Measurements from ENCODE around the gene NUDT16L1. TPM values are rescaled to one million over a fixed set of nuclear protein-coding genes. Genes with fewer than 3 reads are reported as not detected.

Gene NUDT16L1
- total and polyA plus RNA-seq, 2 of the 13 experiments (the other 11 are each of a cell fraction or from before 2014, with no cell fraction given) = 28.0 to 40.5 TPM

- Histone ChIP-seq H3K9me3 (ENCODE audit: low read length) (no peaks in the 10 kb centered on the region), H3K27me3 (ENCODE audit: control insufficient read depth in 1 of 2, insufficient read depth in 2 of 2, low read length in 2 of 2) (no peaks in the 10 kb centered on the region), H3K27ac (ENCODE audit: extremely low read length, insufficient read depth, low read length) (no peak overlapping the region), H4K20me1 (ENCODE audit: insufficient read depth, low read length) (no peaks in the 10 kb centered on the region), H2AFZ (ENCODE audit: low read length) (no peak overlapping the region), H3K4me3 (replicated peaks in 1 of 3; ENCODE audit: insufficient read depth in 1 of 3, low read depth in 2 of 3, low read length in 3 of 3) (no peak overlapping the region), H3K4me2 (ENCODE audit: low read depth, low read length) (no peak overlapping the region), H3K9ac (ENCODE audit: insufficient read depth, low read depth, low read length) (no peak overlapping the region), H3K4me1 (ENCODE audit: insufficient read depth, low read length) (no peaks in the 10 kb centered on the region), H3K36me3 (replicated peaks in 1 of 2; ENCODE audit: control insufficient read depth in 1 of 2, insufficient read depth in 2 of 2, low read length in 2 of 2) (peaks cover 29 to 45% of the 10 kb centered on the region in 2 experiments; a peak in 4 of 5 replicates), H3K79me2 (ENCODE audit: insufficient read depth, low read length) (no peaks in the 10 kb centered on the region)
- CTCF ChIA-PET (ENCODE audit: low intra/inter-chr PET ratio, low total read pairs) = no interaction called here
- FAIRE-seq (no peak), ATAC-seq (no peak), DNase-seq (ENCODE audit: low spot score) (no peak)
- WGBS (ENCODE audit: low lambda C conversion rate) = 92% methylated on average over 12 of the region's 27 CpGs
- POLR2A ChIA-PET = no interaction called here
- in situ Hi-C loops (cut with HindIII; ENCODE audit: extremely low pct_ligation_motif_present, low pct_unique_long_range_greater_than_20kb) (no loop called here), intact Hi-C loops (cut with micrococcal nuclease; ENCODE audit: unreplicated experiment) (no loop called here)
- no peak for TF ChIP-seq NCOA2 (CRISPR knock-in tag; IDR thresholded peaks at IDR 0.05)
- TF ChIP-seq, protein P1, sequence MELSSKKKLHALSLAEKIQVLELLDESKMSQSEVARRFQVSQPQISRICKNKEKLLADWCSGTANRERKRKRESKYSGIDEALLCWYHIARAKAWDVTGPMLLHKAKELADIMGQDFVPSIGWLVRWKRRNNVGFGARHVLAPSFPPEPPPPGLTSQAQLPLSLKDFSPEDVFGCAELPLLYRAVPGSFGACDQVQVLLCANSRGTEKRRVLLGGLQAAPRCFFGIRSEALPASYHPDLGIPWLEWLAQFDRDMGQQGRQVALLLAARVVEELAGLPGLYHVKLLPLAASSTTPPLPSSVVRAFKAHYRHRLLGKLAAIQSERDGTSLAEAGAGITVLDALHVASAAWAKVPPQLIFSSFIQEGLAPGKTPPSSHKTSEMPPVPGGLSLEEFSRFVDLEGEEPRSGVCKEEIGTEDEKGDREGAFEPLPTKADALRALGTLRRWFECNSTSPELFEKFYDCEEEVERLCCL (CRISPR knock-in tag; IDR thresholded peaks at IDR 0.05; ENCODE audit: borderline replicate concordance) = no peak
- TF ChIP-seq RBM22 (optimal IDR thresholded peaks at IDR 0.05; ENCODE audit: low read length) = peak; percentile 13
- no peak for TF ChIP-seq HOXA7 (CRISPR knock-in tag; IDR thresholded peaks at IDR 0.05)
- no TSS peak for BruUV-seq (replicated peaks)
These were observed 6.7 kb upstream of the NUDT16L1 start for GRCh38 chr16:4686497-4687210.

GRCh38 chr16:4687416-4687815 is 5.9 kb upstream of the NUDT16L1 start:
- POLR2A ChIA-PET = no interaction called here
- in situ Hi-C loops (cut with HindIII; ENCODE audit: extremely low pct_ligation_motif_present, low pct_unique_long_range_greater_than_20kb) = no loop called here
- TF ChIP-seq CREM (IDR thresholded peaks at IDR 0.05) = no peak
- no peak for TF ChIP-seq CREM (CRISPR knock-in tag; IDR thresholded peaks at IDR 0.05)
- TF ChIP-seq, protein P2, sequence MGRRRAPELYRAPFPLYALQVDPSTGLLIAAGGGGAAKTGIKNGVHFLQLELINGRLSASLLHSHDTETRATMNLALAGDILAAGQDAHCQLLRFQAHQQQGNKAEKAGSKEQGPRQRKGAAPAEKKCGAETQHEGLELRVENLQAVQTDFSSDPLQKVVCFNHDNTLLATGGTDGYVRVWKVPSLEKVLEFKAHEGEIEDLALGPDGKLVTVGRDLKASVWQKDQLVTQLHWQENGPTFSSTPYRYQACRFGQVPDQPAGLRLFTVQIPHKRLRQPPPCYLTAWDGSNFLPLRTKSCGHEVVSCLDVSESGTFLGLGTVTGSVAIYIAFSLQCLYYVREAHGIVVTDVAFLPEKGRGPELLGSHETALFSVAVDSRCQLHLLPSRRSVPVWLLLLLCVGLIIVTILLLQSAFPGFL (CRISPR knock-in tag; IDR thresholded peaks at IDR 0.05) = no peak
- no peak for TF ChIP-seq MED13 (CRISPR knock-in tag; IDR thresholded peaks at IDR 0.05)
- no peak for TF ChIP-seq THAP7 (CRISPR knock-in tag; IDR thresholded peaks at IDR 0.05)
- no peak for TF ChIP-seq ZZZ3 (CRISPR knock-in tag; IDR thresholded peaks at IDR 0.05; ENCODE audit: borderline replicate concordance)
- TF ChIP-seq HES4 (CRISPR knock-in tag; IDR thresholded peaks at IDR 0.05; ENCODE audit: borderline replicate concordance) = no peak
- TF ChIP-seq, protein P3, sequence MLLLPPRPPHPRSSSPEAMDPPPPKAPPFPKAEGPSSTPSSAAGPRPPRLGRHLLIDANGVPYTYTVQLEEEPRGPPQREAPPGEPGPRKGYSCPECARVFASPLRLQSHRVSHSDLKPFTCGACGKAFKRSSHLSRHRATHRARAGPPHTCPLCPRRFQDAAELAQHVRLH (CRISPR knock-in tag; IDR thresholded peaks at IDR 0.05; ENCODE audit: borderline replicate concordance, low read depth) = no peak
- TF ChIP-seq MIXL1 (CRISPR knock-in tag; IDR thresholded peaks at IDR 0.05) = no peak
- no peak for TF ChIP-seq XBP1 (CRISPR knock-in tag; IDR thresholded peaks at IDR 0.05)
- TF ChIP-seq PAWR (CRISPR knock-in tag; IDR thresholded peaks at IDR 0.05; ENCODE audit: borderline replicate concordance) = no peak
- TF ChIP-seq FOXK1 (CRISPR knock-in tag; IDR thresholded peaks at IDR 0.05; ENCODE audit: borderline replicate concordance, low read depth) = no peak
- no peak for TF ChIP-seq HNRNPUL1 (IDR thresholded peaks at IDR 0.05; ENCODE audit: low read depth, low read length)

More at GRCh38 chr16:4687416-4687815, 5.9 kb upstream of the NUDT16L1 start:
- no peak overlapping the region for H3K9ac ChIP-seq (ENCODE audit: insufficient read depth, low read depth, low read length)
- H3K27ac ChIP-seq (ENCODE audit: extremely low read length, insufficient read depth, low read length) = no peak overlapping the region
- H3K4me1 ChIP-seq (ENCODE audit: insufficient read depth, low read length) = peaks cover 7% of the 10 kb centered on the region
- no peak for DNase-seq (ENCODE audit: low spot score)
- H3K4me2 ChIP-seq (ENCODE audit: low read depth, low read length) = no peak overlapping the region
- no peaks in the 10 kb centered on the region for H3K9me3 ChIP-seq (ENCODE audit: low read length)
- BruUV-seq (replicated peaks) = no TSS peak
- no peaks in the 10 kb centered on the region for H3K79me2 ChIP-seq (ENCODE audit: insufficient read depth, low read length)
- ATAC-seq = no peak
- intact Hi-C loops (cut with micrococcal nuclease; ENCODE audit: unreplicated experiment) = no loop called here
- H2AFZ ChIP-seq (ENCODE audit: low read length) = no peak overlapping the region
- H3K4me3 ChIP-seq (replicated peaks in 1 of 3; ENCODE audit: insufficient read depth in 1 of 3, low read depth in 2 of 3, low read length in 3 of 3) = no peak overlapping the region
- H4K20me1 ChIP-seq (ENCODE audit: insufficient read depth, low read length) = no peaks in the 10 kb centered on the region
- peaks cover 26 to 39% of the 10 kb centered on the region in 2 experiments; a peak in 4 of 5 replicates for H3K36me3 ChIP-seq (replicated peaks in 1 of 2; ENCODE audit: control insufficient read depth in 1 of 2, insufficient read depth in 2 of 2, low read length in 2 of 2)
- no peaks in the 10 kb centered on the region for H3K27me3 ChIP-seq (ENCODE audit: control insufficient read depth in 1 of 2, insufficient read depth in 2 of 2, low read length in 2 of 2)
- CTCF ChIA-PET (ENCODE audit: low intra/inter-chr PET ratio, low total read pairs) = no interaction called here
- FAIRE-seq = no peak
- WGBS (ENCODE audit: low lambda C conversion rate) = 92% methylated on average over 6 of the region's 8 CpGs

Data from HepG2 (cell line).